Prostate gland (tissue), 2 donors: Measurements from ENCODE around the gene KIAA0825.

Source experiments
- POLR2A ChIP-seq: fragments of 450-650 bp; IDR thresholded peaks from one replicate; pipeline ENCODE4 v1.6.1; 2016; ENCODE audit warnings: antibody characterized with exemption, mild to moderate bottlenecking
- POLR2AphosphoS5 ChIP-seq: sonication (generic); formaldehyde crosslinking; IDR thresholded peaks from one replicate; pipeline ENCODE4 v1.6.1; 2017; ENCODE audit warnings: antibody characterized with exemption
- TF ChIP-seq, protein P1 (sequence below), 4 experiments: fragments of 200-600 bp in 2 of 4; fragments of 450-650 bp in 2 of 4; sonication (generic) in 2 of 4; IDR thresholded peaks; 1 replicate in 3 of 4; 2 replicates in 1 of 4; pipeline ENCODE4 v1.5.1; 2016 to 2019; ENCODE audit warnings: antibody characterized with exemption in 4 of 4, mild to moderate bottlenecking in 2 of 4, moderate library complexity in 2 of 4

DNA sequence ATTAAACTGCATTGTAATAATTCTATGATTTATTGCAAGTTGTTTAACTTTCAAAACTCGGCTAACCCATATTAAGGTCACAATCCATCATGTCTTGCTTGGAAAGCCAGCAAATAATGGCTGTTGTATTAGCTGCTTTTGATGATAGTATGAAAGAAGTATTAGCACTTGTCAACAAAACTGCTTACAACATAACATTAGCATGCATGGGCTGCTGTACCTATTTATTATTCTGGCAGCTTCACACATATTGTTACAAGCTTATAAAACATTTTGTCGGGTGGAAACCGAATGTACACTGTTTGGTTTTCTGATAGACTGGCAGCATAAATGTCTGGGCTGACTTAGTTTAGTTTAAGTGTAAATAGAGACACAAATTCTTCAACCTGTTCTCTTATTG lies 378.3 kb downstream of the KIAA0825 start:
- TF ChIP-seq, protein P1, sequence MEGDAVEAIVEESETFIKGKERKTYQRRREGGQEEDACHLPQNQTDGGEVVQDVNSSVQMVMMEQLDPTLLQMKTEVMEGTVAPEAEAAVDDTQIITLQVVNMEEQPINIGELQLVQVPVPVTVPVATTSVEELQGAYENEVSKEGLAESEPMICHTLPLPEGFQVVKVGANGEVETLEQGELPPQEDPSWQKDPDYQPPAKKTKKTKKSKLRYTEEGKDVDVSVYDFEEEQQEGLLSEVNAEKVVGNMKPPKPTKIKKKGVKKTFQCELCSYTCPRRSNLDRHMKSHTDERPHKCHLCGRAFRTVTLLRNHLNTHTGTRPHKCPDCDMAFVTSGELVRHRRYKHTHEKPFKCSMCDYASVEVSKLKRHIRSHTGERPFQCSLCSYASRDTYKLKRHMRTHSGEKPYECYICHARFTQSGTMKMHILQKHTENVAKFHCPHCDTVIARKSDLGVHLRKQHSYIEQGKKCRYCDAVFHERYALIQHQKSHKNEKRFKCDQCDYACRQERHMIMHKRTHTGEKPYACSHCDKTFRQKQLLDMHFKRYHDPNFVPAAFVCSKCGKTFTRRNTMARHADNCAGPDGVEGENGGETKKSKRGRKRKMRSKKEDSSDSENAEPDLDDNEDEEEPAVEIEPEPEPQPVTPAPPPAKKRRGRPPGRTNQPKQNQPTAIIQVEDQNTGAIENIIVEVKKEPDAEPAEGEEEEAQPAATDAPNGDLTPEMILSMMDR (IDR thresholded peaks at IDR 0.05): no peak
- TF ChIP-seq POLR2A: no peak
- TF ChIP-seq POLR2AphosphoS5: no peak
